Bronchial epithelial cell (primary cell): ENCODE results near the gene CHPF. TPM values are rescaled to one million over a fixed set of nuclear protein-coding genes. Genes with fewer than 3 reads are reported as not detected.

Source experiments
- DNase-seq: peaks from one replicate; pipeline ENCODE4 v3.0.0-alpha.2; 2010; ENCODE audit warnings: low read depth
- FAIRE-seq: peaks from 2 replicates; lab custom pipeline; 2011; peaks lifted over from hg19 to GRCh38; lab: Jason Lieb, UNC
- H3K27me3 ChIP-seq: 2 replicates; pipeline ENCODE4 v1.5.1; 2011; ENCODE audit warnings: low read length; ENCODE audit not compliant: control insufficient read depth, insufficient read depth
- H3K36me3 ChIP-seq: 2 replicates; pipeline ENCODE4 v1.5.1; 2011; ENCODE audit warnings: low read length; ENCODE audit not compliant: control insufficient read depth, insufficient read depth
- H3K4me3 ChIP-seq: 2 replicates; pipeline ENCODE4 v1.5.1; 2011; ENCODE audit warnings: mild to moderate bottlenecking, low read depth, low read length, control low read depth
- CTCF ChIP-seq: IDR thresholded peaks from 2 replicates; pipeline ENCODE4 v1.5.1; 2011; ENCODE audit warnings: mild to moderate bottlenecking, moderate library complexity, low read length, control low read depth, inconsistent platforms; ENCODE audit not compliant: insufficient read depth, severe bottlenecking
- total RNA-seq: library from RNA; depleted of rRNA; stranded (reverse); fragments of >200 nt; gene quantifications from 2 replicates; pipeline ENCODE4 v1.2.1, GENCODE V29; 2014

CHPF gene
- total RNA-seq, 1 donor from 2014 or later, result 52.7 TPM

GRCh38 chr2:219511547-219512325, 31.9 kb downstream of the CHPF start:
- no peak for TF ChIP-seq CTCF
- no peak for FAIRE-seq

GRCh38 chr2:219510512-219511135, 33.0 kb downstream of the CHPF start:
- Histone ChIP-seq H3K4me3 (no peak overlapping the region), H3K27me3 (peaks cover 52% of the 10 kb centered on the region), H3K36me3 (peaks cover 4% of the 10 kb centered on the region)
- DNase-seq, result no peak
- FAIRE-seq, result no peak
- TF ChIP-seq CTCF, result no peak

More at GRCh38 chr2:219511547-219512325, 31.9 kb downstream of the CHPF start:
- peaks cover 57% of the 10 kb centered on the region for H3K27me3 ChIP-seq
- H3K4me3 ChIP-seq, result no peak overlapping the region
- DNase-seq, result no peak
- peaks cover under 1% of the 10 kb centered on the region for H3K36me3 ChIP-seq

GRCh38 chr2:219509780-219510511, 33.7 kb downstream of the CHPF start:
- no peak overlapping the region for H3K4me3 ChIP-seq
- H3K36me3 ChIP-seq, result peaks cover 5% of the 10 kb centered on the region
- peaks cover 45% of the 10 kb centered on the region for H3K27me3 ChIP-seq
- no peak for FAIRE-seq
- DNase-seq, result peak; percentile 35
- TF ChIP-seq CTCF, result peak; percentile 87

GRCh38 chr2:219508971-219509779, 34.4 kb downstream of the CHPF start:
- TF ChIP-seq CTCF, result no peak
- peaks cover 39% of the 10 kb centered on the region for H3K27me3 ChIP-seq
- no peak overlapping the region for H3K4me3 ChIP-seq
- FAIRE-seq (no peak), DNase-seq (no peak)
- peaks cover 8% of the 10 kb centered on the region for H3K36me3 ChIP-seq

- no peak for TF ChIP-seq CTCF
- H3K27me3 ChIP-seq, result peaks cover 31% of the 10 kb centered on the region
- H3K36me3 ChIP-seq, result peaks cover 13% of the 10 kb centered on the region
- DNase-seq (no peak), FAIRE-seq (no peak)
- H3K4me3 ChIP-seq, result no peak overlapping the region
These were observed 35.2 kb downstream of the CHPF start for GRCh38 chr2:219508444-219508734.
